ENCODE data around the gene ERFL. TPM values are rescaled to one million over a fixed set of nuclear protein-coding genes. Genes with fewer than 3 reads are reported as not detected.

The ERFL gene
- total and polyA plus RNA-seq, 10 donors = 0.46 to 3.0 (median 2.1) TPM

- Histone ChIP-seq H3K36me3 (peaks cover 7 to 76% (median 54%) of the 10 kb centered on the region in 6 donors), H3K4me1 (peaks cover 60 to 100% (median 97%) of the 10 kb centered on the region in 6 donors), H3K27me3 (replicated peaks in 1 of 7) (no peaks in the 10 kb centered on the region), H3K9me3 (no peaks in the 10 kb centered on the region), H3K27ac (peak overlapping the region; percentile 61 to 99 (median 82)), H3K4me3 (no peak overlapping the region)
- 50 to 70% (median 52%) methylated on average over 3 of the region's 3 CpGs for WGBS, 5 donors
- TF ChIP-seq POLR2AphosphoS5 (IDR thresholded peaks at IDR 0.05) = no peak
- no peak for TF ChIP-seq CTCF (IDR thresholded peaks at IDR 0.05 in 8 of 11, conservative IDR thresholded peaks at IDR 0.05 in 3 of 11)
- TF ChIP-seq POLR2A (IDR thresholded peaks at IDR 0.05) = no peak
- DNase-seq = no peak
- intact Hi-C loops (cut with DNase I; ENCODE audit: low total_unique reads) = loop anchor here (5.0 kb wide), 1 partner anchor 77 kb away; no protein-coding TSS in a partner anchor
Measured at GRCh38 chr19:41870401-41870873, 57.8 kb downstream of the ERFL start.

GRCh38 chr19:41869374-41869955 is 58.8 kb downstream of the ERFL start:
- H3K27ac ChIP-seq = peak overlapping the region in 6 of 8 donors; percentile 46 to 99 (median 90)
- H3K4me1 ChIP-seq = peaks cover 60 to 100% (median 98%) of the 10 kb centered on the region in 6 donors
- peaks cover 7 to 86% (median 63%) of the 10 kb centered on the region in 6 donors for H3K36me3 ChIP-seq

GRCh38 chr19:41868989-41869300 is 59.3 kb downstream of the ERFL start:
- 88 to 93% (median 90%) methylated on average over 12 of the region's 12 CpGs for WGBS, 5 donors
- intact Hi-C loops (cut with DNase I; ENCODE audit: low total_unique reads) = no loop called here
- Histone ChIP-seq H3K27ac (peak overlapping the region in 6 of 8 donors; percentile 15 to 99 (median 90)), H3K4me3 (no peak overlapping the region), H3K9me3 (no peaks in the 10 kb centered on the region), H3K27me3 (replicated peaks in 1 of 7) (no peaks in the 10 kb centered on the region), H3K36me3 (peaks cover 11 to 91% (median 68%) of the 10 kb centered on the region in 6 donors), H3K4me1 (peaks cover 62 to 100% (median 98%) of the 10 kb centered on the region in 6 donors)
- no peak for DNase-seq
- no peak for TF ChIP-seq CTCF (IDR thresholded peaks at IDR 0.05 in 8 of 11, conservative IDR thresholded peaks at IDR 0.05 in 3 of 11)
- TF ChIP-seq POLR2A (IDR thresholded peaks at IDR 0.05) = no peak
- no peak for TF ChIP-seq POLR2AphosphoS5 (IDR thresholded peaks at IDR 0.05)

More at GRCh38 chr19:41869374-41869955, 58.8 kb downstream of the ERFL start:
- TF ChIP-seq POLR2A (IDR thresholded peaks at IDR 0.05) (no peak), CTCF (IDR thresholded peaks at IDR 0.05 in 8 of 11, conservative IDR thresholded peaks at IDR 0.05 in 3 of 11) (no peak), POLR2AphosphoS5 (IDR thresholded peaks at IDR 0.05) (no peak)
- intact Hi-C loops (cut with DNase I; ENCODE audit: low total_unique reads) = no loop called here
- Histone ChIP-seq H3K9me3 (no peaks in the 10 kb centered on the region), H3K27me3 (replicated peaks in 1 of 7) (no peaks in the 10 kb centered on the region), H3K4me3 (no peak overlapping the region)
- DNase-seq = no peak
- WGBS, 5 donors = 80 to 87% (median 82%) methylated on average over 11 to 13 of the region's 13 CpGs

- peak overlapping the region in 6 of 8 donors; percentile 13 to 99 (median 90) for H3K27ac ChIP-seq
- no peak overlapping the region for H3K4me3 ChIP-seq
- H3K27me3 ChIP-seq (replicated peaks in 1 of 7) = no peaks in the 10 kb centered on the region
- H3K9me3 ChIP-seq = no peaks in the 10 kb centered on the region
- 77 to 87% (median 84%) methylated on average over 10 of the region's 10 CpGs for WGBS, 5 donors
- DNase-seq = no peak
- peaks cover 59 to 100% (median 98%) of the 10 kb centered on the region in 6 donors for H3K4me1 ChIP-seq
- H3K36me3 ChIP-seq = peaks cover 12 to 97% (median 74%) of the 10 kb centered on the region in 6 donors
- TF ChIP-seq POLR2AphosphoS5 (IDR thresholded peaks at IDR 0.05) (peak in 1 of 3 donors; percentile 36), POLR2A (IDR thresholded peaks at IDR 0.05) (no peak), CTCF (IDR thresholded peaks at IDR 0.05 in 8 of 11, conservative IDR thresholded peaks at IDR 0.05 in 3 of 11) (no peak)
- intact Hi-C loops (cut with DNase I; ENCODE audit: low total_unique reads) = no loop called here
Measured at GRCh38 chr19:41868120-41868988, 59.9 kb downstream of the ERFL start.
